ENCODE data around the gene FGF12. TPM values are rescaled to one million over a fixed set of nuclear protein-coding genes. Genes with fewer than 3 reads are reported as not detected.

Gene FGF12
- total and polyA plus RNA-seq, 2 donors (not counting 1 experiment from before 2014, with no cell fraction given), result 0.03 TPM; not detected in 1

DNA sequence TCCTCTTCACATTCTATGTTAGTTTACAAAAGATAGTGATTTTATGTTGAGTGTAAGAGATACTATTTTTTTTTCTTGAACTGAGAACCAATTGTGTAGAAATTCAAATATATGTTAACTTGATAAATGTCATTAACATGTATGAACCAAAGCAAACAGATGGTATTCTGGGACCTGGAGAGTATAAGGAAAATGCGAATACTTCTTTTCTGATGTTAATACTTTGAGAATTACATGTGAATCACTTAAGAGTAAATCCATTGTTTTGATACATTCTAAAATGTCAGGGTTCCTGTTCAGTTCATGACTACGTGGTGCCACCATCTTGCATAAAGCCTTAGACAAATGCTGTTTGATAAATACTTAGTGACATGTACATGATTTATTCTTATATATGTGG, 541.3 kb downstream of the FGF12 start:
- H3K4me1 Mint-ChIP-seq, result peaks cover 8% of the 10 kb centered on the region
- H3K9me3 Mint-ChIP-seq (ENCODE audit: insufficient read depth), result no peaks in the 10 kb centered on the region
- no peaks in the 10 kb centered on the region for H3K4me1 ChIP-seq (ENCODE audit: control insufficient read depth in 2 of 2, insufficient read depth in 2 of 2, low read length in 2 of 2)
- TF ChIP-seq EZH2 (IDR thresholded peaks at IDR 0.05; ENCODE audit: borderline replicate concordance, insufficient read depth, low read depth, low read length, poor library complexity, severe bottlenecking), result no peak
- TF ChIP-seq, protein P1, sequence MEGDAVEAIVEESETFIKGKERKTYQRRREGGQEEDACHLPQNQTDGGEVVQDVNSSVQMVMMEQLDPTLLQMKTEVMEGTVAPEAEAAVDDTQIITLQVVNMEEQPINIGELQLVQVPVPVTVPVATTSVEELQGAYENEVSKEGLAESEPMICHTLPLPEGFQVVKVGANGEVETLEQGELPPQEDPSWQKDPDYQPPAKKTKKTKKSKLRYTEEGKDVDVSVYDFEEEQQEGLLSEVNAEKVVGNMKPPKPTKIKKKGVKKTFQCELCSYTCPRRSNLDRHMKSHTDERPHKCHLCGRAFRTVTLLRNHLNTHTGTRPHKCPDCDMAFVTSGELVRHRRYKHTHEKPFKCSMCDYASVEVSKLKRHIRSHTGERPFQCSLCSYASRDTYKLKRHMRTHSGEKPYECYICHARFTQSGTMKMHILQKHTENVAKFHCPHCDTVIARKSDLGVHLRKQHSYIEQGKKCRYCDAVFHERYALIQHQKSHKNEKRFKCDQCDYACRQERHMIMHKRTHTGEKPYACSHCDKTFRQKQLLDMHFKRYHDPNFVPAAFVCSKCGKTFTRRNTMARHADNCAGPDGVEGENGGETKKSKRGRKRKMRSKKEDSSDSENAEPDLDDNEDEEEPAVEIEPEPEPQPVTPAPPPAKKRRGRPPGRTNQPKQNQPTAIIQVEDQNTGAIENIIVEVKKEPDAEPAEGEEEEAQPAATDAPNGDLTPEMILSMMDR (IDR thresholded peaks at IDR 0.05), result no peak
- no peak overlapping the region for H3K4me3 ChIP-seq (ENCODE audit: control extremely low read depth in 1 of 5, extremely low read depth in 1 of 5, insufficient read depth in 1 of 5, low read depth in 2 of 5, low read length in 4 of 5)
- DNase-seq (no peak), ATAC-seq (ENCODE audit: low read depth) (no peak)
- H3K4me3 Mint-ChIP-seq, result no peak overlapping the region
- no peak overlapping the region for H3K27ac Mint-ChIP-seq
- no peaks in the 10 kb centered on the region for H4K20me1 ChIP-seq (ENCODE audit: control insufficient read depth, insufficient read depth, low read length, poor library complexity, severe bottlenecking)
- no peaks in the 10 kb centered on the region for H3K79me2 ChIP-seq (ENCODE audit: control insufficient read depth, insufficient read depth, low read length)
- H3K4me2 ChIP-seq (replicated peaks; ENCODE audit: low read depth, low read length, poor library complexity, severe bottlenecking), result no peak overlapping the region
- POLR2A ChIA-PET, result no interaction called here
- peaks cover 7% of the 10 kb centered on the region for H3K27me3 Mint-ChIP-seq
- no peaks in the 10 kb centered on the region for H3K9me3 ChIP-seq (ENCODE audit: control extremely low read depth in 1 of 3, control insufficient read depth in 2 of 3, insufficient read depth in 1 of 3, low read length in 2 of 3)
- intact Hi-C loops (cut with micrococcal nuclease), result no loop called here
- H3K27ac ChIP-seq (ENCODE audit: low read length in 2 of 2), result no peak overlapping the region
- no peaks in the 10 kb centered on the region for H3K27me3 ChIP-seq (replicated peaks in 1 of 4; ENCODE audit: control extremely low read depth in 1 of 4, control insufficient read depth in 3 of 4, insufficient read depth in 4 of 4, low read length in 3 of 4)
- CTCF ChIA-PET, result interaction anchor here (0.5 kb wide), 1 partner anchor 47 kb away, joined by 4 read pairs; no protein-coding TSS in a partner anchor
- no peak overlapping the region for H2AFZ ChIP-seq (ENCODE audit: insufficient read depth, low read depth, low read length, poor library complexity, severe bottlenecking)
- no CpG with 5 or more reads among the region's 2 CpGs for WGBS (ENCODE audit: insufficient coverage)
- no peak overlapping the region for H3K9ac ChIP-seq (ENCODE audit: low read length)
- H3K36me3 ChIP-seq (replicated peaks in 1 of 2; ENCODE audit: control extremely low read depth in 1 of 2, control insufficient read depth in 1 of 2, extremely low read depth in 1 of 2, insufficient read depth in 2 of 2, low read length in 1 of 2), result no peaks in the 10 kb centered on the region

GRCh38 chr3:192183109-192183508, 544.2 kb downstream of the FGF12 start:
- TF ChIP-seq EZH2 (IDR thresholded peaks at IDR 0.05; ENCODE audit: borderline replicate concordance, insufficient read depth, low read depth, low read length, poor library complexity, severe bottlenecking), result no peak
- TF ChIP-seq, protein P1 (IDR thresholded peaks at IDR 0.05), result no peak
- H3K9me3 Mint-ChIP-seq (ENCODE audit: insufficient read depth), result no peaks in the 10 kb centered on the region
- 54% methylated on average over 2 of the region's 3 CpGs for WGBS (ENCODE audit: insufficient coverage)
- Histone ChIP-seq H3K36me3 (replicated peaks in 1 of 2; ENCODE audit: control extremely low read depth in 1 of 2, control insufficient read depth in 1 of 2, extremely low read depth in 1 of 2, insufficient read depth in 2 of 2, low read length in 1 of 2) (no peaks in the 10 kb centered on the region), H2AFZ (ENCODE audit: insufficient read depth, low read depth, low read length, poor library complexity, severe bottlenecking) (no peak overlapping the region), H3K79me2 (ENCODE audit: control insufficient read depth, insufficient read depth, low read length) (no peaks in the 10 kb centered on the region), H4K20me1 (ENCODE audit: control insufficient read depth, insufficient read depth, low read length, poor library complexity, severe bottlenecking) (no peaks in the 10 kb centered on the region), H3K4me2 (replicated peaks; ENCODE audit: low read depth, low read length, poor library complexity, severe bottlenecking) (no peak overlapping the region), H3K4me1 (ENCODE audit: control insufficient read depth in 2 of 2, insufficient read depth in 2 of 2, low read length in 2 of 2) (no peaks in the 10 kb centered on the region), H3K27ac (ENCODE audit: low read length in 2 of 2) (no peak overlapping the region), H3K9me3 (ENCODE audit: control extremely low read depth in 1 of 3, control insufficient read depth in 2 of 3, insufficient read depth in 1 of 3, low read length in 2 of 3) (no peaks in the 10 kb centered on the region), H3K27me3 (replicated peaks in 1 of 4; ENCODE audit: control extremely low read depth in 1 of 4, control insufficient read depth in 3 of 4, insufficient read depth in 4 of 4, low read length in 3 of 4) (no peaks in the 10 kb centered on the region), H3K9ac (ENCODE audit: low read length) (no peak overlapping the region), H3K4me3 (ENCODE audit: control extremely low read depth in 1 of 5, extremely low read depth in 1 of 5, insufficient read depth in 1 of 5, low read depth in 2 of 5, low read length in 4 of 5) (no peak overlapping the region)
- ChIA-PET CTCF (interaction anchor here (0.6 to 0.8 kb wide), 2 partner anchors 11 to 57 kb away, joined by 3 read pairs; no protein-coding TSS in a partner anchor), POLR2A (no interaction called here)
- H3K27me3 Mint-ChIP-seq, result peaks cover 4% of the 10 kb centered on the region
- intact Hi-C loops (cut with micrococcal nuclease), result no loop called here
- no peak overlapping the region for H3K27ac Mint-ChIP-seq
- ATAC-seq (ENCODE audit: low read depth) (no peak), DNase-seq (no peak)
- H3K4me3 Mint-ChIP-seq, result no peak overlapping the region
- peaks cover 7% of the 10 kb centered on the region for H3K4me1 Mint-ChIP-seq
